HepG2 (cell line): ENCODE measurements around the gene LRFN2. TPM values are rescaled to one million over a fixed set of nuclear protein-coding genes. Genes with fewer than 3 reads are reported as not detected.

Experiments
- KDM2A ChIP-seq: sonication (generic); formaldehyde crosslinking; IDR thresholded peaks from 2 replicates; pipeline ENCODE4 v1.4.0; 2020; ENCODE audit warnings: low read depth, missing genetic modification reagents, borderline replicate concordance
- NAIF1 ChIP-seq: sonication (generic); formaldehyde crosslinking; IDR thresholded peaks from 2 replicates; pipeline ENCODE4 v1.5.0; 2020; ENCODE audit warnings: mild to moderate bottlenecking, missing genetic modification reagents, borderline replicate concordance
- NKX3-1 ChIP-seq: sonication (generic); formaldehyde crosslinking; IDR thresholded peaks from 2 replicates; pipeline ENCODE4 v1.5.0; 2020; ENCODE audit warnings: missing genetic modification reagents
- POGZ ChIP-seq: sonication (generic); formaldehyde crosslinking; IDR thresholded peaks from 2 replicates; pipeline ENCODE4 v1.4.0; 2020; ENCODE audit warnings: mild to moderate bottlenecking, missing genetic modification reagents
- PREB ChIP-seq: sonication (generic); formaldehyde crosslinking; IDR thresholded peaks from 2 replicates; pipeline ENCODE4 v1.4.0; 2020; ENCODE audit warnings: missing genetic modification reagents
- TARDBP ChIP-seq: sonication (generic); formaldehyde crosslinking; IDR thresholded peaks from 2 replicates; pipeline ENCODE4 v1.8.0; 2022; ENCODE audit warnings: mild to moderate bottlenecking, missing genetic modification reagents
- TFDP1 ChIP-seq: IDR thresholded peaks from 2 replicates; pipeline ENCODE4 v1.6.1; 2016; ENCODE audit warnings: missing compliant biosample characterization, missing genetic modification reagents, borderline replicate concordance
- ZNF281 ChIP-seq: sonication (generic); formaldehyde crosslinking; IDR thresholded peaks from 2 replicates; pipeline ENCODE4 v1.4.0; 2020; ENCODE audit warnings: missing genetic modification reagents, borderline replicate concordance
- ZNF574 ChIP-seq: sonication (generic); formaldehyde crosslinking; IDR thresholded peaks from 2 replicates; pipeline ENCODE4 v1.4.0; 2020; ENCODE audit warnings: missing genetic modification reagents
- ZNF788 ChIP-seq: sonication (generic); formaldehyde crosslinking; IDR thresholded peaks from 2 replicates; pipeline ENCODE4 v1.5.0; 2020; ENCODE audit warnings: mild to moderate bottlenecking, missing genetic modification reagents, borderline replicate concordance
- polyA plus RNA-seq, 8 experiments: library from polyadenylated mRNA; depleted of rRNA in 3 of 8; stranded (reverse) in 7 of 8; unstranded in 1 of 8; fragments of >200 nt; fragmentation: Illumina TruSeq in 4 of 8; extraction: Trizol in 4 of 8; gene quantifications; 2 replicates each; pipeline versions ENCODE4 v1.2.1 to v1.2.3, GENCODE V29; 2011 to 2016; ENCODE audit warnings: low read depth in 4 of 8, missing spikeins in 1 of 8, mixed read lengths in 1 of 8; ENCODE audit not compliant: insufficient read depth in 1 of 8
- total RNA-seq, 5 experiments: library from RNA; depleted of rRNA; stranded (reverse); fragments of >200 nt; fragmentation: Illumina TruSeq; extraction: Trizol; gene quantifications; 2 replicates each; pipeline ENCODE4 v1.2.3, GENCODE V29; 2016; ENCODE audit warnings: low read depth in 1 of 5

Gene LRFN2
- total and polyA plus RNA-seq, 2 of the 13 experiments (the other 11 are each of a cell fraction or from before 2014, with no cell fraction given): not detected

DNA sequence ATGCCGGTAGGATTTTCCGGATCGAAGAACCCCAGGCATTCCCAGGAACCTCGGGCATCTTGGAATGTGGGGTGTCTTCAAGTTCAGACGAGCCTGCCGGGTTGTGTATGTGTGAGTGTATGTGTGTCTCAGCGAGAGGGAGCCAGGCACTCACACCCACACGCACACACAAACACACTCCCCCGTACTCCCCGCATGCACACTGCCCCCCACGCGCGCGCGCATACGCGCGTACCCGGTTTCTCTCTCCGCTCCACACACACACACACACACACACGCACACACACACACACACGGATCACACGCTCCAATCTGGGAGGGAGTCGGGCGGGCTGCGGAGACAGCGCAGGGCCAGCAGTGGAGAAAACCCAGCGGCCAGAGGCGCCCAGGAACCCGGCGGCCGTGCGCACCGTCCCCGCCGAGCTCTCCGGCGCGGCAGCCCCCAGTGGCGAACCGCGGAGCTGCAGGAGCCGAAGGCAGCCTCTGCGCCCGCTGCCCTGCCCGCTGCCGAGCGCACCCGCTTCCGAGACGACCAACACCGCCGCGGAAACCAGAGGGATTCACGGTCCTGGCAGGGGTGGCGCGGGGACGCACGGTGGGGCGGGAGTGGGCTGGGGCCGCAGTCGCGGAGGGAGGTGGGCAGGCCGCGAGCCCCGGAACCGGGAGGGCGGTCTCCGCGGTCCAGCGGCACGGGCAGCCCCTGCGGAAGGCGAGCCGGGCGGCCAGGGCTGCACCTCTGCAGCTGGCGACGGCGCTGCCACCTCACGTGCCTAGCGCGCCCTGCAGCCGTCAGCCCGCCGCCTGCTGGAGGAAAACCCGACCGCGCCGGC, at the start of gene LRFN2 (continued):
- TF ChIP-seq ZNF574 (CRISPR knock-in tag) (peak; percentile 96), NAIF1 (CRISPR knock-in tag) (peak; percentile 47; the same call in 1 of the 2 replicates), TARDBP (CRISPR knock-in tag) (0 out of 2 replicates have a peak, but pooled peaks have one; percentile 23), TFDP1 (peak; percentile 84; the same call in 1 of the 2 replicates), KDM2A (CRISPR knock-in tag) (peak; percentile 48; the same call in 1 of the 2 replicates), ZNF788 (0 out of 2 replicates have a peak, but pooled peaks have one; percentile 14), PREB (no peak), POGZ (CRISPR knock-in tag) (peak; percentile 52; the same call in 1 of the 2 replicates), ZNF281 (CRISPR knock-in tag) (peak; percentile 9; the same call in 1 of the 2 replicates), NKX3-1 (CRISPR knock-in tag) (no peak)
- TF ChIP-seq, all 625 proteins: peak for 72
